Liver (tissue), 3 donors: ENCODE results near the gene POC1A.

Source experiments
- EGR1 ChIP-seq, 2 donors: IDR thresholded peaks; 2 replicates each; pipeline ENCODE4 v1.6.1; 2016 to 2018; ENCODE audit warnings: antibody characterized with exemption in 2 of 2, low read depth in 2 of 2
- TF ChIP-seq, protein P1 (sequence below): fragments of 150-350 bp; IDR thresholded peaks from 2 replicates; pipeline ENCODE4 v1.5.1; 2017; ENCODE audit warnings: improper control_type of control experiment, low read depth, low read length; ENCODE audit not compliant: missing input control
- TF ChIP-seq, protein P2 (sequence below): IDR thresholded peaks from 2 replicates; pipeline ENCODE4 v1.6.1; 2016; ENCODE audit warnings: antibody characterized with exemption
- donor health status: healthy.
- donor health status: healthy.

DNA sequence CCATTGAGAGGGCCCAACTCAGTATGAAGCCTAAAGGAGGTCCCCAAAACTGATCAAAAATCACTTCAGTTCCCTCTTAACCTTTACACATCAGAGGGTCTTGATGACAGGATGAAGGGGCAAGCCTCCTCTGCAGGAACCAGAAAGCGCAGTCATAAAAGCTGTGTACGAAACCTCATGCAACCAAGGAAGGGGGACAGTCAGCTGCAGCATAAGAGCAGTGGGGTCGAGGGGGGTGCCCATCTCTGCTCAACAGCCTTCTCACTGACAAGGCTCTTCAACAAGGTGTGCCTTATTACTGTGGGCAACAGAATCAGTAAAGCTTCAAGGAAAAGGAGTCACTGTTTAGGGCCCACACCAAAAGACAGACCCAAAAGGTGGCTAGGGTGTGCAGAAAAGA is 3.9 kb downstream of the POC1A start:
- TF ChIP-seq, protein P1, sequence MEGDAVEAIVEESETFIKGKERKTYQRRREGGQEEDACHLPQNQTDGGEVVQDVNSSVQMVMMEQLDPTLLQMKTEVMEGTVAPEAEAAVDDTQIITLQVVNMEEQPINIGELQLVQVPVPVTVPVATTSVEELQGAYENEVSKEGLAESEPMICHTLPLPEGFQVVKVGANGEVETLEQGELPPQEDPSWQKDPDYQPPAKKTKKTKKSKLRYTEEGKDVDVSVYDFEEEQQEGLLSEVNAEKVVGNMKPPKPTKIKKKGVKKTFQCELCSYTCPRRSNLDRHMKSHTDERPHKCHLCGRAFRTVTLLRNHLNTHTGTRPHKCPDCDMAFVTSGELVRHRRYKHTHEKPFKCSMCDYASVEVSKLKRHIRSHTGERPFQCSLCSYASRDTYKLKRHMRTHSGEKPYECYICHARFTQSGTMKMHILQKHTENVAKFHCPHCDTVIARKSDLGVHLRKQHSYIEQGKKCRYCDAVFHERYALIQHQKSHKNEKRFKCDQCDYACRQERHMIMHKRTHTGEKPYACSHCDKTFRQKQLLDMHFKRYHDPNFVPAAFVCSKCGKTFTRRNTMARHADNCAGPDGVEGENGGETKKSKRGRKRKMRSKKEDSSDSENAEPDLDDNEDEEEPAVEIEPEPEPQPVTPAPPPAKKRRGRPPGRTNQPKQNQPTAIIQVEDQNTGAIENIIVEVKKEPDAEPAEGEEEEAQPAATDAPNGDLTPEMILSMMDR: no peak
- no peak for TF ChIP-seq EGR1 (IDR thresholded peaks at IDR 0.05; ENCODE audit: low read depth in 2 of 2)
- TF ChIP-seq, protein P2, sequence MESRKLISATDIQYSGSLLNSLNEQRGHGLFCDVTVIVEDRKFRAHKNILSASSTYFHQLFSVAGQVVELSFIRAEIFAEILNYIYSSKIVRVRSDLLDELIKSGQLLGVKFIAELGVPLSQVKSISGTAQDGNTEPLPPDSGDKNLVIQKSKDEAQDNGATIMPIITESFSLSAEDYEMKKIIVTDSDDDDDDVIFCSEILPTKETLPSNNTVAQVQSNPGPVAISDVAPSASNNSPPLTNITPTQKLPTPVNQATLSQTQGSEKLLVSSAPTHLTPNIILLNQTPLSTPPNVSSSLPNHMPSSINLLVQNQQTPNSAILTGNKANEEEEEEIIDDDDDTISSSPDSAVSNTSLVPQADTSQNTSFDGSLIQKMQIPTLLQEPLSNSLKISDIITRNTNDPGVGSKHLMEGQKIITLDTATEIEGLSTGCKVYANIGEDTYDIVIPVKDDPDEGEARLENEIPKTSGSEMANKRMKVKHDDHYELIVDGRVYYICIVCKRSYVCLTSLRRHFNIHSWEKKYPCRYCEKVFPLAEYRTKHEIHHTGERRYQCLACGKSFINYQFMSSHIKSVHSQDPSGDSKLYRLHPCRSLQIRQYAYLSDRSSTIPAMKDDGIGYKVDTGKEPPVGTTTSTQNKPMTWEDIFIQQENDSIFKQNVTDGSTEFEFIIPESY: no peak
